Muscle layer of colon (tissue), 2 donors: ENCODE results near the gene TMEM178B.

ENCODE experiments used
- H3K27ac ChIP-seq: one replicate; pipeline ENCODE4 v1.7.0; 2013; ENCODE audit warnings: low read depth, mild to moderate bottlenecking, low read length, moderate library complexity
- H3K27me3 ChIP-seq, 2 donors: one replicate each; pipeline ENCODE4 v1.7.0; 2013; ENCODE audit warnings: low read length in 2 of 2, mild to moderate bottlenecking in 2 of 2; ENCODE audit not compliant: insufficient read depth in 2 of 2, control insufficient read depth in 1 of 2
- H3K36me3 ChIP-seq: one replicate; pipeline ENCODE4 v1.7.0; 2013; ENCODE audit warnings: mild to moderate bottlenecking, low read length; ENCODE audit not compliant: insufficient read depth
- H3K4me1 ChIP-seq: one replicate; pipeline ENCODE4 v1.7.0; 2013; ENCODE audit warnings: mild to moderate bottlenecking, low read length; ENCODE audit not compliant: insufficient read depth
- H3K4me3 ChIP-seq, 2 donors: one replicate each; pipeline ENCODE4 v1.7.0; 2013; ENCODE audit warnings: low read length in 2 of 2, low read depth in 1 of 2, mild to moderate bottlenecking in 1 of 2, moderate library complexity in 1 of 2
- H3K9ac ChIP-seq: one replicate; pipeline ENCODE4 v1.7.0; 2013; ENCODE audit warnings: low read length
- H3K9me3 ChIP-seq: one replicate; pipeline ENCODE4 v1.7.0; 2013; ENCODE audit warnings: mild to moderate bottlenecking, low read length
- donor health status: abdominal sarcoma.
- donor health status: Adenocarcinoma of cecum.

TMEM178B gene

GRCh38 chr7:141430455-141431139 lies 356.7 kb downstream of the TMEM178B start:
- H3K27ac ChIP-seq, result no peak overlapping the region
- H3K9me3 ChIP-seq, result no peaks in the 10 kb centered on the region
- H3K36me3 ChIP-seq, result no peaks in the 10 kb centered on the region
- H3K27me3 ChIP-seq, result no peaks in the 10 kb centered on the region
- no peak overlapping the region for H3K9ac ChIP-seq
- H3K4me3 ChIP-seq, result no peak overlapping the region
- no peaks in the 10 kb centered on the region for H3K4me1 ChIP-seq

DNA sequence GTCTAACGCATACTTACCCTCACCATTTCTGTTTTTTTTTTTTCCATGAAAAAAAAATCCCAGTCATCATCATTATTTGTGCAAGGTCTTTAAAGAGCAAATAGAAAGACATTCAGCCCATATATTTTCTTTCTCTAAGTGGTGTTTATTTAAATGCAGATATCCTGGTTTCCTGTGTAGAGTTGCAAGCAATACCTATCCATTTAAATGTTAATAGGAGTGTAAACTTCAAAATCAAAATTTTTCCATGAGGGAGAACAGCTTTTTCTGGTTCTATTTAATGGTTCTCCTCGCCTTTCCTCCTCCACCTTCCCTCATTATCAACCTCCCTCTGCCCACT lies 357.2 kb downstream of the TMEM178B start:
- Histone ChIP-seq H3K9ac (no peak overlapping the region), H3K27me3 (no peaks in the 10 kb centered on the region), H3K4me3 (no peak overlapping the region), H3K36me3 (no peaks in the 10 kb centered on the region), H3K4me1 (no peaks in the 10 kb centered on the region), H3K9me3 (no peaks in the 10 kb centered on the region), H3K27ac (no peak overlapping the region)

DNA sequence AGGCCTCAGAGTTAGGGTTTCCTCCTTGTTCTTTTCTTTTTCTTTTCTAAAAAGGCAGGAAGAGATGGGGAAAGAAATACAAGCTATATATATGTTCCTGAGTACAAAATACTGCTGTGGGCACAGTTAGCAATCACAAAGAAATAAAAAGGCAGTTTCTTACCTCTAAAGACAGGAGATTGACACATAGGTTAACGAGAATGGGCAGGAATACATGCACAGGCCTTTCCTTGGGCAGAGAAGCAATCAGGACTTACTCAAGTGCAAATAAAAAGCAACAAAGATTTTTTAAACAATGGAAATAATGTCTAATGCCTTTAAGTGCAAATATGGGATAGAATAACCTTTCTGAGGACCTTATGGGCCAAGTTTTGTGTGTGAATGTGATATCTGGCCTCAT lies 357.8 kb downstream of the TMEM178B start:
- Histone ChIP-seq H3K4me1 (no peaks in the 10 kb centered on the region), H3K9me3 (no peaks in the 10 kb centered on the region), H3K36me3 (no peaks in the 10 kb centered on the region), H3K4me3 (no peak overlapping the region), H3K9ac (no peak overlapping the region), H3K27me3 (no peaks in the 10 kb centered on the region), H3K27ac (no peak overlapping the region)

GRCh38 chr7:141433698-141434097 lies 359.8 kb downstream of the TMEM178B start:
- no peak overlapping the region for H3K9ac ChIP-seq

GRCh38 chr7:141436139-141436538 lies 362.3 kb downstream of the TMEM178B start:
- H3K4me3 ChIP-seq, result no peak overlapping the region
- no peak overlapping the region for H3K9ac ChIP-seq
- H3K36me3 ChIP-seq, result no peaks in the 10 kb centered on the region
- H3K4me1 ChIP-seq, result no peaks in the 10 kb centered on the region
- no peak overlapping the region for H3K27ac ChIP-seq
- no peaks in the 10 kb centered on the region for H3K27me3 ChIP-seq
- H3K9me3 ChIP-seq, result no peaks in the 10 kb centered on the region

More at GRCh38 chr7:141433698-141434097, 359.8 kb downstream of the TMEM178B start:
- no peaks in the 10 kb centered on the region for H3K27me3 ChIP-seq
- no peaks in the 10 kb centered on the region for H3K36me3 ChIP-seq
- no peak overlapping the region for H3K4me3 ChIP-seq
- no peaks in the 10 kb centered on the region for H3K4me1 ChIP-seq
- no peak overlapping the region for H3K27ac ChIP-seq
- no peaks in the 10 kb centered on the region for H3K9me3 ChIP-seq

DNA sequence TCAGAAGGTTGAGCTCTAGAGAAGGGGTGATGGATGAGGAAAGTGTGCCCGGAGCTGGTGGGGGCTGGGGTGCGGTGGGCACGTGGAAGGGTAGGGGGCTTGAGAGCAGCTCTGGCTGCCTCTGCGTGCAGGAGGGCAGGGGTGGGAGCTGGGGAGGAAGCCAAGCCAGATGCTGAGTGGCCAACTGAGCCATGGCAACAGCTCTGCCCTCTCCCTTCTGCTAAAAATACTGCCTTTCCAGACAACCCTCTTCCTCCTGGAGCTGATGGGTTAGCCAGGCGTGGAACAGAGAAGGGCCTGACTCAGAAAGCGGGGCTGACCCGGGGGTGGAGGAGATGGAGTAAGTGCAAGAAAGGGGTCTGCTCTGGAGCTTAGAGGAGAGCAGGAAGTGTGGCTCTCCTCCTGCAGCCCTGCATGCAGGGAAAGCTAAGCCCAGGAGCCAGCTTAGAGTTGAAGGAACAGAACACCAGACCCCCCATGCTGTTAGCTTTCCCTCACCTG lies 362.8 kb downstream of the TMEM178B start:
- H3K4me3 ChIP-seq, result no peak overlapping the region
- H3K36me3 ChIP-seq, result no peaks in the 10 kb centered on the region
- H3K27me3 ChIP-seq, result no peaks in the 10 kb centered on the region
- H3K4me1 ChIP-seq, result no peaks in the 10 kb centered on the region
- no peaks in the 10 kb centered on the region for H3K9me3 ChIP-seq
- H3K9ac ChIP-seq, result no peak overlapping the region
- H3K27ac ChIP-seq, result no peak overlapping the region

DNA sequence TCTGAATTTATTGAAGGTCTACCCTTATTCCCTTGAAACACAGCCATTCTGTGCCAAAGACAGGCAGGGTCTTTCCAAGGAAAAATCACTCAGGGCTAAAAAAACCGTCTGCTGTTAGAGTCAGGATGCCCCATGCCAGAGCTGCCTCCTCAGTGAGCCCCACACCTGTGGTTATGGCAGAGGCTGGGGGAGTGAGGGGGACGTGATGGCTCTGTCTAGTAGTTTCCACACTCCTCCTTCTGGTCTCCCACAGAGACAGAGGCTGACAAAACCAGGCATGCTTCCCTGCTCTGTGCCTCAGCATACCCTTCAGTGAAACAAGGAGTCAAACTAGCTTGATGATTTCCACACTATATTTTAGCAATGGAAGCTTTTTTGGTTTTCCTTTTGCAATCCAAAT lies 365.3 kb downstream of the TMEM178B start:
- Histone ChIP-seq H3K4me1 (no peaks in the 10 kb centered on the region), H3K4me3 (no peak overlapping the region), H3K27me3 (no peaks in the 10 kb centered on the region), H3K27ac (no peak overlapping the region), H3K36me3 (no peaks in the 10 kb centered on the region), H3K9ac (no peak overlapping the region), H3K9me3 (no peaks in the 10 kb centered on the region)

GRCh38 chr7:141439776-141440175 lies 365.9 kb downstream of the TMEM178B start:
- H3K4me3 ChIP-seq, result no peak overlapping the region
- H3K9ac ChIP-seq, result no peak overlapping the region
- H3K27me3 ChIP-seq, result no peaks in the 10 kb centered on the region
- H3K36me3 ChIP-seq, result no peaks in the 10 kb centered on the region
- H3K4me1 ChIP-seq, result no peaks in the 10 kb centered on the region
- no peaks in the 10 kb centered on the region for H3K9me3 ChIP-seq
- H3K27ac ChIP-seq, result no peak overlapping the region

- no peak overlapping the region for H3K27ac ChIP-seq
- H3K9me3 ChIP-seq, result no peaks in the 10 kb centered on the region
- no peak overlapping the region for H3K9ac ChIP-seq
- H3K36me3 ChIP-seq, result no peaks in the 10 kb centered on the region
- H3K4me3 ChIP-seq, result no peak overlapping the region
- H3K4me1 ChIP-seq, result no peaks in the 10 kb centered on the region
- no peaks in the 10 kb centered on the region for H3K27me3 ChIP-seq
Measured at GRCh38 chr7:141441837-141442627, 368.2 kb downstream of the TMEM178B start.

- Histone ChIP-seq H3K4me3 (no peak overlapping the region), H3K27ac (no peak overlapping the region), H3K9ac (no peak overlapping the region), H3K9me3 (no peaks in the 10 kb centered on the region), H3K36me3 (no peaks in the 10 kb centered on the region), H3K4me1 (no peaks in the 10 kb centered on the region), H3K27me3 (no peaks in the 10 kb centered on the region)
Measured at GRCh38 chr7:141442781-141443180, 368.9 kb downstream of the TMEM178B start.

DNA sequence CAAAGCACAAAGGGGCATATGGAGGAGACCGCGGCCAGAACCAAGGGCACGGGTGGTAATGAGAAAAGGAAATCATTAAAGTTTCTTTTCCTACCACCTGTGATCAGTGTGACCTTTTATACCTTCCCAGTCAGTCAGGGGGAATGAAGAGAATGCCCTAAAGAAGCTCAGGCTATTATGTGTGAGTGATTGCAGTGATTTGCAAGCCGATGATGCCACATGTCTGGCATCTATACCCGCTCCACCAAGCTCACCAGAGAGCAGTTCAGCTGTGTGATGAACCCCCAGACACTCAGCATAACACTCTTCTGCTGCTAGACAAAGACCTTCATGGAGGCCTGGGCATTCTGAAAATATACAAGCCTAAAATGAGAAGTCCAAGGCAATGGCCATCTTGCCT lies 371.1 kb downstream of the TMEM178B start:
- Histone ChIP-seq H3K9ac (no peak overlapping the region), H3K4me1 (no peaks in the 10 kb centered on the region), H3K36me3 (no peaks in the 10 kb centered on the region), H3K27ac (no peak overlapping the region), H3K27me3 (no peaks in the 10 kb centered on the region), H3K9me3 (no peaks in the 10 kb centered on the region), H3K4me3 (no peak overlapping the region)

- no peaks in the 10 kb centered on the region for H3K9me3 ChIP-seq
- H3K9ac ChIP-seq, result no peak overlapping the region
- H3K27me3 ChIP-seq, result no peaks in the 10 kb centered on the region
- no peak overlapping the region for H3K27ac ChIP-seq
- H3K4me3 ChIP-seq, result no peak overlapping the region
- no peaks in the 10 kb centered on the region for H3K36me3 ChIP-seq
- no peaks in the 10 kb centered on the region for H3K4me1 ChIP-seq
Measured at GRCh38 chr7:141451232-141451631, 377.4 kb downstream of the TMEM178B start.
